GM12875 (cell line): ENCODE measurements around the gene BEST1.

Source experiments
- H3K4me3 ChIP-seq: one replicate; pipeline ENCODE4 v1.5.1; 2011; ENCODE audit warnings: low read depth, low read length, control low read depth
- CTCF ChIP-seq: IDR thresholded peaks from 2 replicates; pipeline ENCODE4 v1.5.1; 2011; ENCODE audit warnings: low read depth, mild to moderate bottlenecking, control low read depth, inconsistent platforms, low read length, moderate library complexity, borderline replicate concordance; ENCODE audit not compliant: insufficient read depth

Gene BEST1

DNA sequence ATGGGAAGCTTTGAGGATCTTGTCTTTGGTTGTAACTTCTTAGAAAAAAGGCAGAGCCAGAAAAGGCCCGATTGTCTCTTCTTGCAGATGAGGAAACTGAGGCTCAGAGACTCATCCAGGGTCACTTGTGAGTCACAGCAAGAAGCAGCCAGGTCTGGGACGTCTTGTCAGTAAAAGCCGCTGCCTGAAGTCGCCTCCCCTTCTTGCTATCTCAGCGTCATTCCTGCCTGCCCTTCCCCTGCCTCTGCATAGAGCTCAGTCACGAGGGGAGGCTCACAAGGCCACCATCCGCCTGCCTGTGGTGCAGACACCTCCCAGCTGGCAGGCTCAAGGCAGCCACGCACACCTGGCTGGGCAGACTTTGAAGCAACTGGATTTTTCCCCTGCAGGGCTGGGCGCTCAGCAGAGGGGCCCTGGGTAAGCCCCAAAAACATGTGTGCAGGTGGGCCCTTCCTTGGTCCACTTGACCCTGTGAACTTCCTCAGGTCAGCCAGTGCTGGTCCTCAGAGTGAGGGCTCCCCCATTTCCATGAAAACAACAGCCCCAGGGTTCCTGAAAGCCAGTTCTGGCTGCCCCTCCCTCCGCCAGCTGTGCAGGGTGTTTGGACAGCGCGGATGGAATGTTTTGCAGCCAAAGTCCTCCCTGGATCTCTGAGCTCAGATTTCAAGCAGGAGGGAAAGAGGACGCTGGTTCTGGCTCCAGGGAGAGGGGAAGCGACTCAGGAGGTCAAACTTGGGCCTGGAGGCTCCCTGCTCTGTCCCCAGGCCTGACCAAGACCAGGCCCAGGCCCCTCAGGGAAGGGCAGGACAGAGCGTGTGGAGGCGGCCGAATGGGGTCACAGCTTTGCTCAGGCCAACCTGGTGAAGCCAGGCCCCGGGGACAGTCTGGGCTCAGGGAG is 26.7 kb upstream of the BEST1 start:
- H3K4me3 ChIP-seq, result no peak overlapping the region
- TF ChIP-seq CTCF, result no peak

- no peak for TF ChIP-seq CTCF
Observed at GRCh38 chr11:61924064-61924455, 26.1 kb upstream of the BEST1 start.

DNA sequence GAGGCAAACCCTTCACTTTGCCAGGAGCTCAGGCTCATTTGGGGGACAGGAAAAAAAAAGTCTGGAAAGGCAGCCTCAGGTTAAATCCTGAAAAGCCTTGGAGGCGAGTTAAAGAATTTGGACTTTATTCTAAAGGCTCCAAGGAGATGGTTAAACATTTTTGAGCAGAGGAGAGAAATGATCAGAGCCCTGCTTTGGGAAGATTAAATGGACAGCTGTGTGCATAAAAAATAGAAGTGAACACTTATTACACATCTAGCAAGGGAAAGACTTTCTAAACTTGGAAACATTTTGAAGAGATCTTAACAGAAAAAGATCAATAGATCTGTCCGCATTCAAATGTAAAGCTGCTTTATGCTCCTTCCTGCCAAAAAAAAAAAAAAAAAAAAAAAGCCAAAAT is 24.4 kb upstream of the BEST1 start:
- H3K4me3 ChIP-seq, result no peak overlapping the region
- no peak for TF ChIP-seq CTCF

More at GRCh38 chr11:61924064-61924455, 26.1 kb upstream of the BEST1 start:
- H3K4me3 ChIP-seq, result no peak overlapping the region

- no peak for TF ChIP-seq CTCF
- no peak overlapping the region for H3K4me3 ChIP-seq
Observed at GRCh38 chr11:61926235-61926634, 23.9 kb upstream of the BEST1 start.

DNA sequence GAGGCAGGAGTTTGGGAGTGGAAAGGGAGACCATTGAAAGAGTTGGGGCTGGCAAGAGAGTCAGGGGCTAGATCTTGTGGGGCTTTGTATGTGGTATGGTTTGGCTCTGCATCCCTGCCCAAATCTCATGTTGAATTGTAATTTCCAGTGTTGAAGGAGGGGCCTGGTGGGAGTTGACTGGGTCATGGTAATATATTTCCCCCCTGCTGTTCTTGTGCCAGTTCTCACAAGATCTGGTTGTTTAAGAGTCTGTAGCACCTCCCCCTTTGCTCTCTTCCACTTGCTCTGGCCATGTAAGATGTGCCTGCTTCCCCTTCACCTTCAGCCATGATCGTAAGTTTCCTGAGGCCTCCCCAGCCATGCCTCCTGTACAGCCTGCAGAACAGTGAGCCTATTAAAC is 22.6 kb upstream of the BEST1 start:
- TF ChIP-seq CTCF, result no peak
- no peak overlapping the region for H3K4me3 ChIP-seq

GRCh38 chr11:61928606-61929005 is 21.5 kb upstream of the BEST1 start:
- TF ChIP-seq CTCF, result no peak
- H3K4me3 ChIP-seq, result no peak overlapping the region

DNA sequence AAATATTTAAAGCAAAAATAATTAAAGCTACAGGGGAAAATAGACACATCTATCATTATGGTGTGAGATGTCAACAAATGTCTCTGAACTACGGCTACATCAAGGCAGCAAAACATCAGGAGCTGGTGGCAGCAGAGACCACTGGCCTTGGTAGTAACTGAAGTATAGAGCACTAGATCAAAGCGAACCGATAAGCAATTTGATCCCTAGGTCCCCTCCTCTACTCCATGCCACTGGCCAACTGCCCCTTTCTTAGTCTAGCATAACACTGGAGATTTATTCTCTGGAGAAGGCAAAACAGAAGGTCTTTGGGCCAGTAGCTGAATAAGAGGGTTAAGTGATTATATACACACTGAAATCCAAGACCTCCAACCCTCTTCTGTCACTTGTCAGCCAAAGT is 19.2 kb upstream of the BEST1 start:
- no peak for TF ChIP-seq CTCF

More for the DNA sequence above, 19.2 kb upstream of the BEST1 start:
- no peak overlapping the region for H3K4me3 ChIP-seq
